HL-60 (cell line): ENCODE measurements around the gene CDKN2B-AS1.

Experiments
- POLR2AphosphoS5 ChIP-seq: IDR thresholded peaks from 2 replicates; pipeline ENCODE4 v1.6.1; 2012; ENCODE audit warnings: low read depth
- TF ChIP-seq, protein P1 (sequence below): IDR thresholded peaks from one replicate; pipeline ENCODE4 v1.5.1; 2011; ENCODE audit warnings: low read length, control low read depth, inconsistent platforms; ENCODE audit not compliant: insufficient read depth

DNA sequence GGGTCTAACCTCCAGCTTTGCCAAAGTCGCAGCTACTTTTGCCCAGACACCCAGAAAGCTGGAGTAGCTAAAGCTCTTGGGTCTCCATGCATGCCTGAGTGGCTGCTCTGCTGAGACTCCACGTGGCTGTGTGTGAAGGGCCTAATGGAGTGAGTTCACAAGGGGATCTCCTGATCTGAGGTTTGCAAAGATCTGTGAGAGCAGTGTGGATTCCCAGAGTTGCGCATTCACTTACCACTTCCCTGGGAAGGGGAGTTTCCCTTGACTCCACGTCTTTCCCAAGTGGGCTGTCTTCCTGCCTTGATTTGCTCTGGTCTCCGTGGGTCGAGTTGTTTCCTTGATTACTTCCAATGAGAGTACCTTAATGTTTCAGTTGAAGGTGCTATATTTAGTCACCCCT lies 32.1 kb downstream of the CDKN2B-AS1 start:
- TF ChIP-seq, protein P1, sequence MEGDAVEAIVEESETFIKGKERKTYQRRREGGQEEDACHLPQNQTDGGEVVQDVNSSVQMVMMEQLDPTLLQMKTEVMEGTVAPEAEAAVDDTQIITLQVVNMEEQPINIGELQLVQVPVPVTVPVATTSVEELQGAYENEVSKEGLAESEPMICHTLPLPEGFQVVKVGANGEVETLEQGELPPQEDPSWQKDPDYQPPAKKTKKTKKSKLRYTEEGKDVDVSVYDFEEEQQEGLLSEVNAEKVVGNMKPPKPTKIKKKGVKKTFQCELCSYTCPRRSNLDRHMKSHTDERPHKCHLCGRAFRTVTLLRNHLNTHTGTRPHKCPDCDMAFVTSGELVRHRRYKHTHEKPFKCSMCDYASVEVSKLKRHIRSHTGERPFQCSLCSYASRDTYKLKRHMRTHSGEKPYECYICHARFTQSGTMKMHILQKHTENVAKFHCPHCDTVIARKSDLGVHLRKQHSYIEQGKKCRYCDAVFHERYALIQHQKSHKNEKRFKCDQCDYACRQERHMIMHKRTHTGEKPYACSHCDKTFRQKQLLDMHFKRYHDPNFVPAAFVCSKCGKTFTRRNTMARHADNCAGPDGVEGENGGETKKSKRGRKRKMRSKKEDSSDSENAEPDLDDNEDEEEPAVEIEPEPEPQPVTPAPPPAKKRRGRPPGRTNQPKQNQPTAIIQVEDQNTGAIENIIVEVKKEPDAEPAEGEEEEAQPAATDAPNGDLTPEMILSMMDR: no peak
- TF ChIP-seq POLR2AphosphoS5: no peak
